ENCODE results near the gene BET1L.

- TF ChIP-seq CTCF (IDR thresholded peaks at IDR 0.05; ENCODE audit: insufficient read depth, low read depth, low read length) (no peak), EZH2 (IDR thresholded peaks at IDR 0.05; ENCODE audit: insufficient read depth, low read length) (no peak)
Measured at GRCh38 chr11:206526-207207, 532 bp downstream of the BET1L start.

Data from astrocyte (in vitro differentiated cells and primary cell).